ENCODE data around the gene COQ2. TPM values are rescaled to one million over a fixed set of nuclear protein-coding genes. Genes with fewer than 3 reads are reported as not detected.
A peak's percentile ranks its signal among the peaks of the same experiment; 100 is the strongest.

COQ2 gene
- total RNA-seq, 6 donors from 2014 or later = 8.8 to 18.8 (median 15.1) TPM

GRCh38 chr4:83250687-83251446 lies 33.7 kb downstream of the COQ2 start:
- no peaks in the 10 kb centered on the region for H3K27me3 ChIP-seq
- peaks cover 3 to 7% (median 6%) of the 10 kb centered on the region in 4 donors for H3K4me1 ChIP-seq
- no peaks in the 10 kb centered on the region for H3K36me3 ChIP-seq
- TF ChIP-seq EP300 (IDR thresholded peaks at IDR 0.05) (no peak), POLR2AphosphoS5 (IDR thresholded peaks at IDR 0.05) (no peak), CTCF (IDR thresholded peaks at IDR 0.05) (no peak), POLR2A (IDR thresholded peaks at IDR 0.05) (no peak)
- H3K9me3 ChIP-seq = no peaks in the 10 kb centered on the region
- H3K4me3 ChIP-seq = no peak overlapping the region
- DNase-seq (no peak), ATAC-seq (ENCODE audit: low FRiP score in 2 of 2) (no peak)
- no peak overlapping the region for H3K27ac ChIP-seq
- WGBS, 2 donors = 88 to 90% methylated on average over 7 of the region's 7 CpGs

DNA sequence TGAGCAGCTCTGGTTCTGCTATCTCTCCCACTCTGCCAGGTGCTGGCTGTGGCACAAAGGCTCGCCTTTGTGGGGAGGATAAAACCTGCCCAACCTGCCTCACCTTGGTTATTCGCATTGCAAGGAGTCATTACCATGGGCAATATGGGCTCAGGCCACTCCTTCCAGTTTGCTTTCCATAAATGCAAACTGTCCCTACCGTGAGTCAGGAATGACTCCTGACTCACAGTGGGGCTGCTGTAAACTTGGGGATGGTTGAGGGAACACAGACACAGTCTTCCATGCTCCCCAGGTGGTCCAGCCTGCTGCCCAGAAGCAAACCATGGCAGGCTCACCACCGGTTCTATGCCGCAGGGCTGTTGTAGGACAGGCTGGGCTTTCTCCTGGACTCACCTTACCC lies 36.1 kb downstream of the COQ2 start:
- TF ChIP-seq POLR2AphosphoS5 (IDR thresholded peaks at IDR 0.05) (no peak), POLR2A (IDR thresholded peaks at IDR 0.05) (no peak), CTCF (IDR thresholded peaks at IDR 0.05) (no peak), EP300 (IDR thresholded peaks at IDR 0.05) (no peak)
- Histone ChIP-seq H3K27ac (no peak overlapping the region), H3K27me3 (no peaks in the 10 kb centered on the region), H3K9me3 (no peaks in the 10 kb centered on the region), H3K4me3 (no peak overlapping the region), H3K4me1 (peaks cover 0 to 7% (median 0%) of the 10 kb centered on the region in 4 donors), H3K36me3 (no peaks in the 10 kb centered on the region)
- ATAC-seq (ENCODE audit: low FRiP score in 2 of 2) = no peak
- no peak for DNase-seq
- 90% methylated on average over 5 of the region's 5 CpGs for WGBS, 2 donors

DNA sequence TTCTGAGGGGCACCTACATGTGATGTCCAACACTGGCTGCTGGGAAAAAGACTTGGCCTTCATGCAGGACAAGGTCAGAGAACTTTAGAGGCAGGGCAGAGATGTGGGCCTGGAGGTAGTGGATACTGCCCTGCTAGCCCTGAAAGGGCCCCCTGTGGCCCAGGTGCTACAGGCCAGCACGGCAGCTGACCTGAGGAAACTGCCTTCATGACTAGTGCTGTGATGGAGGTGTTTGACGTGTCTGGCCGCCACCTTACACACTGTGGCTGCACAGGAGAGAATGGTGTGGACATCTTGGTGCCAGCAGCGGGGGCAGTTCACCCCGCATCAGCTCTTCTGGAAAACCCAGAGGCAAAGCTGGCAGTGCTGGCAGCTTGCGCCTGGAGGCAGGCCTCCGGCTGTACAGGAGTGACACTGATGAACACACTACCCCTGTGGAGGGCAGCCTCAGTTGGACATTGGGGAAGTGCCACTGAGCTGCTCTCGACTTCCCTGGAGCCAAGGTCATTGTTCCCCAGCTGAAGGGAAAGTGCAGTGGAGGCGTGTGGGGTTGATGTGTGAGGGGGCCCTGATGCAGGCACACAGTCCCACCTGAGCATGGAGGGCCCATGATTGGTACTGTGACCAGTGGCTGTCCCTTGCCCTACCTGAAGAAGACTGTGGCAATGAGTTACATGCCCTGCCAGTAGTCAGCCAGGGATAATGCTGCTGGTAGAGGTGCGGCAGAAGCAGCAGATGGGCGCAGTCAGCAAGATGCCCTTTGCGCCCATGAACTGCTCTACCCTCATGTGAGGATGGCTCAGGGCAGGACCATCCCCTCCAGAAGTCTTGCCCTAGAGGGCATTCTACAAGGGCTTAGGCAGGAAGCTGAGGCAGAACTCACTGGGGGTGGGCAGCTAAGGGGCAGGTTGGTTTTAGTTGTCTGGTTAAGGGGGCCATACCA lies 36.9 kb downstream of the COQ2 start:
- peaks cover 0 to 2% (median 0%) of the 10 kb centered on the region in 4 donors for H3K4me1 ChIP-seq
- ATAC-seq (ENCODE audit: low FRiP score in 2 of 2) = peak in 1 of 2 donors; percentile 66
- WGBS, 2 donors = 95 to 96% methylated on average over 5 to 12 of the region's 12 CpGs
- H3K36me3 ChIP-seq = no peaks in the 10 kb centered on the region
- H3K27me3 ChIP-seq = no peaks in the 10 kb centered on the region
- DNase-seq = peak in 1 of 2 donors; percentile 52
- no peak for TF ChIP-seq POLR2A (IDR thresholded peaks at IDR 0.05)
- TF ChIP-seq CTCF (IDR thresholded peaks at IDR 0.05) = no peak
- no peak for TF ChIP-seq POLR2AphosphoS5 (IDR thresholded peaks at IDR 0.05)
- no peak for TF ChIP-seq EP300 (IDR thresholded peaks at IDR 0.05)
- H3K27ac ChIP-seq = no peak overlapping the region
- no peak overlapping the region for H3K4me3 ChIP-seq
- no peaks in the 10 kb centered on the region for H3K9me3 ChIP-seq

GRCh38 chr4:83241132-83241531 lies 43.5 kb downstream of the COQ2 start:
- H3K36me3 ChIP-seq = no peaks in the 10 kb centered on the region
- H3K27me3 ChIP-seq = no peaks in the 10 kb centered on the region
- H3K4me1 ChIP-seq = no peaks in the 10 kb centered on the region
- ATAC-seq (ENCODE audit: low FRiP score in 2 of 2) = no peak
- no peaks in the 10 kb centered on the region for H3K9me3 ChIP-seq
- no peak overlapping the region for H3K4me3 ChIP-seq
- 73 to 86% methylated on average over 1 of the region's 1 CpG for WGBS, 2 donors
- DNase-seq = no peak
- peak overlapping the region in 1 of 4 donors; percentile 19 for H3K27ac ChIP-seq
- TF ChIP-seq EP300 (IDR thresholded peaks at IDR 0.05) (no peak), POLR2A (IDR thresholded peaks at IDR 0.05) (no peak), CTCF (IDR thresholded peaks at IDR 0.05) (no peak), POLR2AphosphoS5 (IDR thresholded peaks at IDR 0.05) (no peak)
